ENCODE data around the gene TENM4. TPM values are rescaled to one million over a fixed set of nuclear protein-coding genes. Genes with fewer than 3 reads are reported as not detected.

TENM4 gene
- total and polyA plus RNA-seq, 2 of the 8 experiments (the other 6 are each of a cell fraction or from before 2014, with no cell fraction given), result 3.5 to 7.2 TPM

- WGBS, 2 experiments (ENCODE audit: extremely low coverage in 1 of 2, insufficient coverage in 1 of 2, insufficient read length in 1 of 2, insufficient replicate concordance in 2 of 2, low coverage in 1 of 2, low lambda C conversion rate in 2 of 2, missing lambda C conversion rate in 1 of 2), result 87% methylated on average over 5 of the region's 5 CpGs; no CpG with 5 or more reads in 1 of the 2 experiments
- H2BK12ac ChIP-seq (ENCODE audit: low read depth, low read length), result no peak overlapping the region
- POLR2A ChIA-PET (ENCODE audit: partially characterized antibody), result no interaction called here
Observed at GRCh38 chr11:78773077-78773476, 667.8 kb downstream of the TENM4 start.

More at GRCh38 chr11:78773077-78773476, 667.8 kb downstream of the TENM4 start:
- Histone ChIP-seq H3K27ac (ENCODE audit: low read depth, low read length) (no peak overlapping the region), H3K23me2 (ENCODE audit: low read depth, low read length) (no peaks in the 10 kb centered on the region; the same call in 1 of the 2 replicates), H3K79me1 (ENCODE audit: low read depth, low read length) (no peaks in the 10 kb centered on the region), H3K14ac (ENCODE audit: insufficient read length) (no peak overlapping the region), H3K4me1 (replicated peaks in 1 of 4; ENCODE audit: control insufficient read depth in 3 of 4, insufficient read depth in 4 of 4, low read length in 3 of 4) (no peaks in the 10 kb centered on the region), H2AFZ (ENCODE audit: low read length) (no peak overlapping the region), H2AK5ac (ENCODE audit: low read depth, low read length) (no peak overlapping the region), H4K8ac (ENCODE audit: extremely low read depth, insufficient read depth, low read length) (no peak overlapping the region), H3K36me3 (ENCODE audit: control insufficient read depth in 2 of 4, insufficient read depth in 4 of 4, low read length in 3 of 4) (no peaks in the 10 kb centered on the region), H3K27me3 (replicated peaks in 1 of 4; ENCODE audit: control insufficient read depth in 3 of 4, extremely low read depth in 1 of 4, insufficient read depth in 3 of 4, low read length in 3 of 4) (no peaks in the 10 kb centered on the region), H3K79me2 (ENCODE audit: control insufficient read depth in 1 of 2, insufficient read depth in 2 of 2, low read length in 2 of 2) (no peaks in the 10 kb centered on the region), H3K23ac (ENCODE audit: insufficient read length) (no peak overlapping the region), H3K56ac (replicated peaks; ENCODE audit: insufficient read length, low read depth, low read length) (no peak overlapping the region), H4K20me1 (replicated peaks in 1 of 2; ENCODE audit: control insufficient read depth in 1 of 2, insufficient read depth in 2 of 2, low read length in 2 of 2) (no peaks in the 10 kb centered on the region), H2BK20ac (ENCODE audit: low read length) (no peak overlapping the region), H3K9me3 (ENCODE audit: insufficient read depth in 2 of 2, low read depth in 1 of 2, low read length in 1 of 2) (no peaks in the 10 kb centered on the region), H4K5ac (ENCODE audit: insufficient read length, low read depth, low read length) (no peak overlapping the region), H3K18ac (ENCODE audit: extremely low read depth, low read length) (no peak overlapping the region), H2BK120ac (replicated peaks; ENCODE audit: low read depth, low read length) (no peak overlapping the region), H3K4me2 (ENCODE audit: insufficient read depth in 1 of 2, low read depth in 2 of 2, low read length in 2 of 2) (no peak overlapping the region), H4K91ac (replicated peaks; ENCODE audit: insufficient read length, low read length) (no peak overlapping the region), H2BK5ac (ENCODE audit: low read depth, low read length) (no peak overlapping the region), H3K9ac (replicated peaks in 1 of 4; ENCODE audit: extremely low read depth in 1 of 4, low read depth in 3 of 4, low read length in 3 of 4) (no peak overlapping the region), H3K4ac (replicated peaks; ENCODE audit: insufficient read length, low read depth, low read length) (no peak overlapping the region), H2BK15ac (ENCODE audit: low read length) (no peak overlapping the region), H3K4me3 (ENCODE audit: extremely low read depth in 1 of 4, insufficient read depth in 2 of 4, low read depth in 3 of 4, low read length in 4 of 4) (no peak overlapping the region)
- TF ChIP-seq ATF2 (IDR thresholded peaks at IDR 0.05; ENCODE audit: low read length) (no peak), EZH2 (IDR thresholded peaks at IDR 0.05; ENCODE audit: low read depth, low read length, severe bottlenecking) (no peak), ATF3 (IDR thresholded peaks at IDR 0.05; ENCODE audit: insufficient read depth, low read depth, low read length) (no peak), RXRA (IDR thresholded peaks at IDR 0.05; ENCODE audit: insufficient read depth, low read depth, low read length) (no peak), BACH1 (IDR thresholded peaks at IDR 0.05; ENCODE audit: low read length) (no peak), SIX5 (IDR thresholded peaks at IDR 0.05; ENCODE audit: low read depth, low read length) (no peak), RFX5 (IDR thresholded peaks at IDR 0.05; ENCODE audit: borderline replicate concordance, low read depth, low read length) (no peak), POLR2A (IDR thresholded peaks at IDR 0.05; ENCODE audit: control extremely low read depth in 1 of 2, low read depth in 2 of 2, low read length in 2 of 2) (no peak), POU5F1 (IDR thresholded peaks at IDR 0.05; ENCODE audit: low read depth, low read length) (no peak)
- CTCF ChIA-PET (ENCODE audit: partially characterized antibody), result interaction anchor here (1.0 to 1.9 kb wide), 6 partner anchors 25 to 128 kb away, joined by 4 to 5 read pairs (median 4); no protein-coding TSS in a partner anchor
- DNase-seq (ENCODE audit: low read depth in 1 of 2, low spot score in 2 of 2) (no peak), FAIRE-seq (no peak)
